ENCODE results near the gene SOX30.

The SOX30 gene

GRCh38 chr5:157620776-157621175 is 31.5 kb downstream of the SOX30 start:
- Histone ChIP-seq H3K4me3 (ENCODE audit: low read depth, low read length) (no peak overlapping the region), H3K4me1 (no peaks in the 10 kb centered on the region), H3K27me3 (peaks cover 10% of the 10 kb centered on the region), H3K9me3 (no peaks in the 10 kb centered on the region), H3K36me3 (no peaks in the 10 kb centered on the region)
- TF ChIP-seq CTCF (IDR thresholded peaks at IDR 0.05; ENCODE audit: low read depth, low read length): no peak
- no peak for DNase-seq

- no peak overlapping the region for H3K4me3 ChIP-seq (ENCODE audit: low read depth, low read length)
- no peaks in the 10 kb centered on the region for H3K36me3 ChIP-seq
- no peak for DNase-seq
- no peaks in the 10 kb centered on the region for H3K9me3 ChIP-seq
- 0 out of 2 replicates have a peak, but pooled peaks cover 7% of the 10 kb centered on the region for H3K27me3 ChIP-seq
- H3K4me1 ChIP-seq: no peaks in the 10 kb centered on the region
- TF ChIP-seq CTCF (IDR thresholded peaks at IDR 0.05; ENCODE audit: low read depth, low read length): no peak
These were observed 34.0 kb downstream of the SOX30 start for GRCh38 chr5:157618191-157618765.

- H3K9me3 ChIP-seq: no peaks in the 10 kb centered on the region
- H3K36me3 ChIP-seq: no peaks in the 10 kb centered on the region
- DNase-seq: no peak
- H3K4me3 ChIP-seq (ENCODE audit: low read depth, low read length): no peak overlapping the region
- no peaks in the 10 kb centered on the region for H3K4me1 ChIP-seq
- H3K27me3 ChIP-seq: 0 out of 2 replicates have a peak, but pooled peaks cover 7% of the 10 kb centered on the region
- no peak for TF ChIP-seq CTCF (IDR thresholded peaks at IDR 0.05; ENCODE audit: low read depth, low read length)
These were observed 35.5 kb downstream of the SOX30 start for GRCh38 chr5:157616785-157617184.

- no peak for DNase-seq
- TF ChIP-seq CTCF (IDR thresholded peaks at IDR 0.05; ENCODE audit: low read depth, low read length): no peak
- Histone ChIP-seq H3K4me1 (no peaks in the 10 kb centered on the region), H3K9me3 (no peaks in the 10 kb centered on the region), H3K36me3 (no peaks in the 10 kb centered on the region), H3K27me3 (0 out of 2 replicates have a peak, but pooled peaks cover 7% of the 10 kb centered on the region), H3K4me3 (ENCODE audit: low read depth, low read length) (no peak overlapping the region)
These were observed 38.6 kb downstream of the SOX30 start for GRCh38 chr5:157613385-157614245.

GRCh38 chr5:157612581-157612980 is 39.7 kb downstream of the SOX30 start:
- no peak for DNase-seq
- H3K27me3 ChIP-seq: 0 out of 2 replicates have a peak, but pooled peaks cover 7% of the 10 kb centered on the region
- H3K36me3 ChIP-seq: no peaks in the 10 kb centered on the region
- no peak overlapping the region for H3K4me3 ChIP-seq (ENCODE audit: low read depth, low read length)
- H3K4me1 ChIP-seq: no peaks in the 10 kb centered on the region
- no peaks in the 10 kb centered on the region for H3K9me3 ChIP-seq
- no peak for TF ChIP-seq CTCF (IDR thresholded peaks at IDR 0.05; ENCODE audit: low read depth, low read length)
